ENCODE measurements around the gene OTOP2. TPM values are rescaled to one million over a fixed set of nuclear protein-coding genes. Genes with fewer than 3 reads are reported as not detected.
"Not testable (repeated sequence)": the region's sequence is repeated elsewhere in the genome, so short reads cannot be mapped to it uniquely, and the experiment has no call there.

The OTOP2 gene
- total RNA-seq, 1 experiment from 2014 or later, result not detected

DNA sequence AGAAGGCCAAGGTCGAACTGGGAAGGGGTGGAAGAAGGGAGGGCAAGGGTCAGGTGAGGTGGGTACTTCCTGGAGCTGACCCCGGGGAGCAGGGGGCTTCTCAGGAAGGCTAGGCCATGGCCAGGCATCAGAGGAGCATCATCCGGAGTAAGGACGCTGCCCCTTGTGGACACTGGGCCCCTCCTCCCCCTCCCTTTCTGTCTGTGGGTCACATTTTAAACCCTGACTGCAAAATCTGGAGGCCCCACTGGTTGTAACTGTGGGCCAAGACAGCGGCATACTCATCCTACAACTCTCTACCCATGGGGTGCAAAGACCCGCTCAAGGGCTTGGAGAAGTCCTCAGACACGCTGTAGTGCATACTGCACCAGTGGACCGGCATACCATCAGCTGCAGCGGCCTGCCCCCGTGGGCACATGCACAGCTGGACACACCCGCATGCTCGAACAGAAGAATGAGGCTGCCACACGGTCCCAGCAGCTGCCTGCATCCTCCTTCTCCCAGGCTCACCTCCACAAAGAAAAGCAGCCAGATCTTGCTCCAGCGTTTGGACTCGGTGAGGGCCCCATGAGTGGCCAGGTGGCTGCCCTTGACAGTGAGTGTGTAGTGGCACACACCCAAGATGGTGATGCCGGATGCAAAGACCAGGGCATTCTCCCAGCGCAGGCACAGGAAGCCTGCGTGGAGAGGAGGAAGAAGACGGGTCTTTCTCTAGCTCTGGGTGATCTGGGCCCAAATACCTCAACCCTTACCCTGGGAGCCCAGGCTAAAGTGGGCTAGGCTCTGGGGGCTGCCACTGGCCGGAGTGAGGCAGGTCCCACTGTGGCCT lies 31.8 kb upstream of the OTOP2 start:
- Histone ChIP-seq H3K27me3 (ENCODE audit: control insufficient read depth, insufficient read depth, low read length) (peaks cover 49% of the 10 kb centered on the region), H3K36me3 (replicated peaks; ENCODE audit: control insufficient read depth, insufficient read depth, low read length) (no peaks in the 10 kb centered on the region), H3K4me3 (ENCODE audit: insufficient read depth, low read depth, low read length) (no peak overlapping the region)
- DNase-seq, result peak; percentile 66

DNA sequence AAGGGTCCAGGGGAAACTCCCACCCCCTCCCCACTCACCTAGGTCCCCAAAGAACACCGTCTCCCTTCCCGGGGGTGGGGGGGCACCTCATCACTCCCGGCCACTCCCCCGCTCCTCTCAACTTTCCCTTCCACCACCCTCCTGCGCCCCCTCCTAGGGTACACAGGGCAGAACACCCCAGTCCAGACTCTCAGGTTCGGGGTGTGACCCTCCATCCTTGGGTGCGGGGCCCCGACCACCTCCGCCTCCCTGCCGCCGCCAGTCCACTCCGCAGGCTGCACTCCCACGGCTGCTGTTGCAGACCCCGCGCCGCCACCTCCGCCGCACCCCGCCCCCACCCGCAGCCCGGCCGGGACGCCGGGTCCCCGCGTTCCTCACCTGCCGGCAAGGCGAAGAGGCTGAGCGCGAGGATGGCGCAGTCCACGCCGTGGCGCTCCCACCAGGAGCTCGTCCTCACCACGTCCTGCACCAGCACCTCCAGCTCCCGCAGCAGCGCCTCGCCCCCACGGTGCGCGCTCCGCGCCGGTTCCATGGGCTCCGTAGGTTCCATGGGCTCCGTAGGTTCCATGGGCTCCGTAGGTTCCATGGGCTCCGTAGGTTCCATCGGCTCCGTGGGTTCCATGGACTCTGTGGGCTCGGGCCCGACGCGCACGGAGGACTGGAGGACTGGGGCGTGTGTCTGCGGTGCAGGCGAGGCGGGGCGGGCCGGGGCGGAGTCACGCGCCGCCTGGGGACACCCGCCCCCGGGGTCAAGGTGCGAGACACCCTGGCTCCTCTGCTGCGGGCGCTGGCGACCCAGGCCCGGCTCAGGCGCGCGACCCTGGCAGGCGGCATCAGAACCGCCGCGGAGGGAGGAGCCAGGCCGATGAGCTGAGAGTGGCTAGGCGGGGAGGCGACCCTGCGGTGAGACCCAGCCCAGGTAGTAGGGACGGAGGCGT lies 30.8 kb upstream of the OTOP2 start, which contains the start of gene FADS6:
TSS of gene FADS6 (minus strand) at position 660 of the 938 bp plus-strand sequence. CDS start at position 622, 38 bp downstream.
- Histone ChIP-seq H3K36me3 (replicated peaks; ENCODE audit: control insufficient read depth, insufficient read depth, low read length) (no peaks in the 10 kb centered on the region), H3K27me3 (ENCODE audit: control insufficient read depth, insufficient read depth, low read length) (peaks cover 49% of the 10 kb centered on the region), H3K4me3 (ENCODE audit: insufficient read depth, low read depth, low read length) (peak within 1 kb of the TSS; percentile 53)
- peak; percentile 86 for DNase-seq

DNA sequence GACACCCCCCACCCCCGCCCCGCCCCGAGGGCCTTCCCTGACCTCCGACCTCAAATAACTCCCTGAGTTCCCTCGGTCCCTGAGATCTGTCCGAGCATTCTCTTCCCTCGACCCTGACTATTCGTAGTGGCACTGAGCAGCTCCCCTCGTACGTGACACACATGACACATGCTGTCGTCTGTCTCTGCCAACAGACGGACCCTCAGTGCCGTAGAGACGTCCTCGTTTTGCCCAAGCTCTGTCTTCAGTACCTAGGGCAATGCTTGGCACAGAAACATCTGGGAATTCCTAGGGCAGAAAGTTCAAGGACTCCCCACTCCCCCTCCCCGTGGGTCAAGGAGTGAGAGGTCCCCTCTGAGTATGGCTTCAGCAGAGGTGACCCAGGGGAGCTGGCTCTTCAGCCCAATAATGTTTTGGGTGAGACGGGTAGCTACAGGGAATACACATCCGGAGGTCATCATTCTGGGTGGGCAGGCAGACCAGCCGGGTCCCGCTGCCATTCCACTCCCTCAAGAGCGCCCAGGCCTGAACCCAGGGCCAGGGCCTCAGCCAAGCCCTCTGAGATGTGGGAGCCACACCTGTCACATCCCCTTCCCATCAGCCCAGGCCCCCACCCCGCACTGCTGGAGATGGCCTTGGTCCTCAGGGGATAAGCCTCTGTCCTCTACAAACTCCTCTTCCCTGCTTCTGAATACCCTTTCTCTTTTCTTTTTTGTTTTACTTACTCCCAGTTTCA lies 30.0 kb upstream of the OTOP2 start:
- H3K4me3 ChIP-seq (ENCODE audit: insufficient read depth, low read depth, low read length), result peak overlapping the region; percentile 53
- peaks cover 46% of the 10 kb centered on the region for H3K27me3 ChIP-seq (ENCODE audit: control insufficient read depth, insufficient read depth, low read length)
- no peak for DNase-seq
- H3K36me3 ChIP-seq (replicated peaks; ENCODE audit: control insufficient read depth, insufficient read depth, low read length), result no peaks in the 10 kb centered on the region

DNA sequence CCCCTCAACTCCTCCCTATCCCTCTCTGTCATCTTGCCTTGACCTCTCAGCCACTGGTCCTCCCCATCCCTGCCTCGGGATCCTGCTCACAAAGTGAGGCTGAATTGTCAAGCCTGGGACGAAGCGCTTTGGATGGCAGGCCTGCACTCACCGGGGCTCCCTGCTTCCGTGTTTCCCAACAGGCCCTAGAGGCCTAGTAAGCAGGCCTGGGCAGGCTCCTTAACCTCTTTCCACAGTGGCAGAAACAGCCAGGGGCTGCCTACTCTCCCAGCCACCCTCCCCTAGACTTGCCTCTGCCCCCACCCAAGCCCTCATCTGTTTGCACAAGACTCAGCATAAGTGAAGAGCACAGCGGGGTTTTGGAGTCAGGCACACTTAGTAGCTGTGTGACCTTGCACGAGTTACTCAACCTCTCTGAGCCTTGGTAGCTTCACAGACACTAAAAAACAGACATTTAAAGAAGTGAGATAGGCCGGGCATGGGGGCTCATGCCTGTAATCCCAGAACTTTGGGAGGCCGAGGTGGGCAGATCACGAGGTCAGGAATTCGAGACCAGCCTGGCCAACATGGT lies 25.6 kb upstream of the OTOP2 start:
- Histone ChIP-seq H3K36me3 (replicated peaks; ENCODE audit: control insufficient read depth, insufficient read depth, low read length) (no peaks in the 10 kb centered on the region), H3K27me3 (ENCODE audit: control insufficient read depth, insufficient read depth, low read length) (peaks cover 26% of the 10 kb centered on the region), H3K4me3 (ENCODE audit: insufficient read depth, low read depth, low read length) (no peak overlapping the region)
- no peak for DNase-seq

DNA sequence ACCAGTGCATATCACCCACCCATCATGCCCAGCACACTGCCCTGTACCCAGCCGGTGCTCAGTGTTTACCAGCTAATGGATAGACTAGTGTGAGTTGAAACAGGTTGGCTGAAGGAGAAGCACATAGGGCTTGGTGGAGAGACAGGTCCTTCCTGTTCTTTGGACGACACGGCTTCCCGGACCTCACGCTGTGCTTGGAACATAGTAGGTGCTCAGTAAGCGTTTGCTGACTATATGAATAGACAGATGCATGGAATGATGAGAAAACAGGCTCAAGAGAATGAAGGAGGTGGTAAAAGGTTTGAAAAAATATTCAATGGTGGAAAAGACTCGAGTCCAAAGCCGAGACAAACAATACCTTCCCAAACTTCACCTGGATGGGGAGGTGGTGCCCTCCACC lies 23.9 kb upstream of the OTOP2 start:
- Histone ChIP-seq H3K4me3 (ENCODE audit: insufficient read depth, low read depth, low read length) (no peak overlapping the region), H3K27me3 (ENCODE audit: control insufficient read depth, insufficient read depth, low read length) (peaks cover 8% of the 10 kb centered on the region), H3K36me3 (replicated peaks; ENCODE audit: control insufficient read depth, insufficient read depth, low read length) (no peaks in the 10 kb centered on the region)
- no peak for DNase-seq

DNA sequence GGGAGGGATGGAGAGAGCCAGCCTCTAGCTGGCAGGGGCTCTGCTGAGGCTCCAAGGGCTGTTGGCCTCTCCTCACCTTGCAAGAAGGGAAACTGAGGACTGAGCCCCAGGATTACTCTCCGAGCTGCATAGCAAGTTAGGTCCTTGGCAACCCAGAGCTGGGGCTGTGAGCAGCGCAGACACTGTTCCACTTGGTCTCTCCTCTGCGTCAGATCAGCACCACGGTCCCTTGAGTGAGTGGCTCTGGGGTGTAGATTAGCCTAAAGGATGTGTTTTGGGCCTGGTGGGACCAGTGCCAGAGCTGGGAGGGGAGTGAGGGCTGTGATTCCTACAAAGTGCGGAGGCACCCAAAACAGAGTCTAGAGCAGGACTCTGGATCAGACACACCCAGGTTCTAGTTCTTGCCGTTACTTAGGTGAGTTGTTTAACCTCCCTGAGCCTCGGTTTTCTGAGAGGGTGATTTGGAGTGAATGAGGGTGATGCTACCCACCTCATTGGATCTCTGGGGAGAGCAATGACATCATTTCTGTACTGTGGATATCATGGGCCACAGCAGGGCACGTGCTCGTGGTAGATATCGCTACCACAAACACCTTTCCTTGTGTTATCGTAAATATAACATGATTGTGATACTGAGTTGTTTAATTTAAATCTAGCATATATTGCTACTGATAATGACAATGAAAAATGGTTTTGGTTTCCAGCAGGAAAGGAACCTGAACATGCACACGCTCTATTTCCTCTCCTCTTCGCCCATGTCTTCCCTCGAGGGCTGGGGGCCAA lies 22.5 kb upstream of the OTOP2 start:
- no peak for DNase-seq
- Histone ChIP-seq H3K4me3 (ENCODE audit: insufficient read depth, low read depth, low read length) (no peak overlapping the region), H3K27me3 (ENCODE audit: control insufficient read depth, insufficient read depth, low read length) (peaks cover 2% of the 10 kb centered on the region), H3K36me3 (replicated peaks; ENCODE audit: control insufficient read depth, insufficient read depth, low read length) (no peaks in the 10 kb centered on the region)

DNA sequence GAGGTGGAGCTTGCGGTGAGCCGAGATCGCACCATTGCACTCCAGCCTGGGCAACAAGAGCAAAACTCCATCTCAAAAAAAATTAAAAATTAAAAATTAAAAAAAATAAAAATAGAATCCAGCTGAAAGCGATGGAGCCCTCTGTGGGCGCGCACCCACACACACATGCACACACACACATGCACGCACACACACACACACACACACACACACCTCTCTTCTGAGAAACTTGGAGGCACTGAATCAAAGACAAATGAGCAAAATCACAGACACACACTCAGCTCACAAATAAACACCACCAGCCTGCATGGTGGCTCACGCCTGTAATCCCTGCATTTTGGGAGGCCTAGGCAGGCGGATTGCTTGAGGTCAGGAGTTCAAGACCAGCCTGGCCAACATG lies 21.0 kb upstream of the OTOP2 start:
- Histone ChIP-seq H3K36me3 (replicated peaks; ENCODE audit: control insufficient read depth, insufficient read depth, low read length) (no peaks in the 10 kb centered on the region), H3K27me3 (ENCODE audit: control insufficient read depth, insufficient read depth, low read length) (peaks cover 2% of the 10 kb centered on the region), H3K4me3 (ENCODE audit: insufficient read depth, low read depth, low read length) (no peak overlapping the region)
- no peak for DNase-seq

DNA sequence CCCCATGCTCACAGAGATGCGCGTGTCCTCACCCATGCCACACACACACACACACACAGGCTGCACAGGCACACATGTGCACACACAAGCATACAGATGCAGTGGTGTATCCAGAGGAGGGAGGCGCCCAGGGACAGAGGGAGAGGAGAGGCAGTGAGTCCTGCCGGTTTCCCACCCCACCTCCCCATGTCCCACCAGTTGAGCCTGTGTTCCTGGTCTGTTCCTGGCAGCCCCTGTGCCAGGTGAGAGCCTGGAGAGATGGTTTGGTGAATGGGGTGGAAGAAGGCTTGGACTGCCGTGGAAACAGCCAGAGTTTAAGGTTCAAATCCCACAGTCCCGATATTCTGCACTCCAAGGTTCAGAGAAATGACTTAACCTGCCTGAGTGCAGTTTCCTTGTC lies 20.4 kb upstream of the OTOP2 start:
- no peak for DNase-seq

DNA sequence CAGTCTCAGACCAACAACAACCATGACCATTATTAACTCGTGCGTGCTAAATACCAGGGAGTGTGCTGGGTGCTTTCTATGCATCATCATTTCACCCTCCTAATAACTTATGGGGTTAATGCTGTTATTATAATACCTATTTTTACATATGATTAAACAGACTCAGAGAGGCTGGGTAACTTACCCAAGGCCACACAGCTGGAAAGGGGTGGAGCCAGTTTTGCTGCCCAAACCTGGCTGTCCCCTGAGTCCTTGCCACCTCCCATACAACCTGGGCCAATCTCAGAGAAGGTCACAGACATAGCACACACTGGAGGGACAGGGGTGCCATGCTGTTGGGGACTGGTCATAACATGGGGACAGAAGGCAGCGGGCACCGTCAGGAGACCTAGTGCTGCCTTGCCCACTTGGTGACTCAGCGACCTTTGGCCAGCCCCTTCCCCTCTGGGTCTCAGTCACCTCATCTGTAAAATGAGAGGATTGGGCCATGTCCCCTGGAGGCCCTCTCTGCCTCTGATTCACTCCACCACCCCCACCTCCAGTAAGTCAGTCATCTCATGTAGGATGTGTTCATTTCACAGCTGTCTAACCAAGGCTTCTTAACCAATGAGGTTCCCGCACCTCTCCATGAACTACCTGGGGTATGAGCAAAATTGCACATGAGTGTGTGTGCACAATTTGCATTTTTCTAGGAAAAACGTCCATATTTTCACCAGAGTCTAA lies 19.2 kb upstream of the OTOP2 start:
- Histone ChIP-seq H3K4me3 (ENCODE audit: insufficient read depth, low read depth, low read length) (no peak overlapping the region), H3K36me3 (replicated peaks; ENCODE audit: control insufficient read depth, insufficient read depth, low read length) (no peaks in the 10 kb centered on the region), H3K27me3 (ENCODE audit: control insufficient read depth, insufficient read depth, low read length) (peaks cover 2% of the 10 kb centered on the region)
- no peak for DNase-seq

More for the DNA sequence above, 20.4 kb upstream of the OTOP2 start:
- no peak overlapping the region for H3K4me3 ChIP-seq (ENCODE audit: insufficient read depth, low read depth, low read length)
- peaks cover 2% of the 10 kb centered on the region for H3K27me3 ChIP-seq (ENCODE audit: control insufficient read depth, insufficient read depth, low read length)
- no peaks in the 10 kb centered on the region for H3K36me3 ChIP-seq (replicated peaks; ENCODE audit: control insufficient read depth, insufficient read depth, low read length)

DNA sequence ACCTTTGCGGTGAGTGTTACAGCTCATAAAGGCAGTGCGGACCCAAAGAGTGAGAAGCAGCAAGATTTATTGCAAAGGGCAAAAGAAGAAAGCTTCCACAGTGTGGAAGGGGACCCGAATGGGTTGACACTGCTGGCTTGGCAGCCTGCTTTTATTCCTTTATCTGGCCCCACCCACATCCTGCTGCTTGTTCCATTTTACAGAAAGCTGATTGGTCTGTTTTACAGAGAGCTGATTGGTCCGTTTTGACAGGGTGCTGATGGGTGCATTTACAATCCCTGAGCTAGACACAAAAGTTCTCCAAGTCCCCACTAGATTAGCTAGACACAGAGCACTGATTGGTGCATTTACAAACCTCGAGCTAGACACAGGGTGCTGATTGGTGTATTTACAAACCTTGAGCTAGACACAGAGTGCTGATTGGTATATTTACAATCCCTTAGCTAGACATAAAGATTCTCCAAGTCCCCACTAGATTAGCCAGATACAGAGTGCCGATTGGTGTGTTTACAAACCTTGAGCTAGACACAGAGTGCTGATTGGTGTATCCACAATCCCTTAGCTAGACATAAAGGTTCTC lies 17.8 kb upstream of the OTOP2 start:
- not testable (repeated sequence) for H3K36me3 ChIP-seq (replicated peaks; ENCODE audit: control insufficient read depth, insufficient read depth, low read length); H3K27me3 ChIP-seq (ENCODE audit: control insufficient read depth, insufficient read depth, low read length); DNase-seq; H3K4me3 ChIP-seq (ENCODE audit: insufficient read depth, low read depth, low read length)

DNA sequence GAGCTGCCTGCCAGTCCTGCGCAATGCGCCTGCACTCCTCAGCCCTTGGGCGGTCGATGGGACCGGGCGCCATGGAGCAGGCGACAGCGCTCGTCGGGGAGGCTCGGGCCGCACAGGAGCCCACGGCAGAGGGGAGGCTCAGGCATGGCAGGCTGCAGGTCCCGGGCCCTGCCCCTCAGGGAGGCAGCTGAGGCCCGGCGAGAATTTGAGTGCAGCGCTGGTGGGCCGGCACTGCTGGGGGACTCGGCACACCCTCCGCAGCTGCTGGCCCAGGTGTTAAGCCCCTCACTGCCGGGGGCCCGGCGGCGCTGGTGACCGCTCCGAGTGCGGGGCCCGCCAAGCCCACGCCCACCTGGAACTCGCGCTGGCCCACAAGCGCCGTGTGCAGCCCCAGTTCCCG lies 17.1 kb upstream of the OTOP2 start:
- Histone ChIP-seq H3K36me3 (replicated peaks; ENCODE audit: control insufficient read depth, insufficient read depth, low read length) (no peaks in the 10 kb centered on the region), H3K4me3 (ENCODE audit: insufficient read depth, low read depth, low read length) (no peak overlapping the region), H3K27me3 (ENCODE audit: control insufficient read depth, insufficient read depth, low read length) (no peaks in the 10 kb centered on the region; the same call in 1 of the 2 replicates)
- DNase-seq, result no peak

DNA sequence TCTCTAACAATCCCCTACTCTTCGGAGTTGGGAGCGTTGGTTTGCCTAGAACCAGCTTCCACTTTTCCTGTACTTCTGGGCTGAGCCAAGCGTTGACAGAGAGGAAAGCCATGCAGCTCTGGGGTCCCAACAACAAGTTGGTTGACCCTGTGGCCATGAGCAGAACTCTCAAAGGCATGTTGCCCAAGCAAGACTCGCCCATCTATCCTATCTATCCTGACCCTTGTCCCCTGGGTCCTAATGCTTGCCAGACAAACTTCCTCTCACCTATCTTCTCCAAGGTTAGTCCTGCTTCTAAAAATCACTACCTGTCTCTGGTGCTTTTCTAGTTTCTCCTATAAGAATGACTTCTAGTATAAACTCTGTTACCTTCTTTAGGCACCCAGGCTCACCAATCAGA lies 15.0 kb upstream of the OTOP2 start:
- not testable (repeated sequence) for H3K4me3 ChIP-seq (ENCODE audit: insufficient read depth, low read depth, low read length); H3K36me3 ChIP-seq (replicated peaks; ENCODE audit: control insufficient read depth, insufficient read depth, low read length); DNase-seq

DNA sequence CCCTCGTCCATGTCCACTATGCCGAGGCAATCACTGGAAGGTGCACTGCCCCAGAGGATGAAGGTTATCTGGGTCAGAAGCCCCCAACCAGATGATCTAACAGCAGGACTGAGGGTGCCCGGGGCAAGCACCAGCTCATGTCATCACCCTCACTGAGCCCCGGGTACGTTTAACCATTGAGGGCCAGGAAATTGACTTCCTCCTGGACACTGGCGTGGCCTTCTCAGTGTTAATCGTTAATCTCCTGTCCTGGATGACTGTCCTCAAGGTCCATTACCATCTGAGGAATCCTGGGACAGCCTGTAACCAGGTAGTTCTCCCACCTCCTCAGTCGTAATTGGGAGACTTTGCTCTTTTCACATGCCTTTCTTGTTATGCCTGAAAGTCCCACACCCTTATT lies 12.7 kb upstream of the OTOP2 start:
- H3K4me3 ChIP-seq (ENCODE audit: insufficient read depth, low read depth, low read length); DNase-seq; H3K36me3 ChIP-seq (replicated peaks; ENCODE audit: control insufficient read depth, insufficient read depth, low read length); H3K27me3 ChIP-seq (ENCODE audit: control insufficient read depth, insufficient read depth, low read length): not testable (repeated sequence)

More for the DNA sequence above, 15.0 kb upstream of the OTOP2 start:
- H3K27me3 ChIP-seq (ENCODE audit: control insufficient read depth, insufficient read depth, low read length), result not testable (repeated sequence)
